Activated T-helper 17 cell treated with anti-CD3 and anti-CD28 coated beads, Interleukin-2, amount 50 U/mL, for 72 hours (primary cell): ENCODE results near the gene OR2A25. TPM values are rescaled to one million over a fixed set of nuclear protein-coding genes. Genes with fewer than 3 reads are reported as not detected.

Experiments used
- ATAC-seq: fragments of 150-1000 bp; cut with Tn5 transposase; replicated peaks from 2 replicates; pipeline ENCODE4 v1.10.0; 2021; ENCODE audit warnings: mild to moderate bottlenecking, moderate library complexity
- H3K27ac Mint-ChIP-seq: one replicate; pipeline ENCODE4 v1.8.0; 2022; ENCODE audit warnings: mixed read lengths
- H3K27me3 Mint-ChIP-seq: one replicate; pipeline ENCODE4 v1.8.0; 2022; ENCODE audit warnings: mixed read lengths
- H3K36me3 Mint-ChIP-seq: one replicate; pipeline ENCODE4 v1.8.0; 2022; ENCODE audit warnings: low read depth, mild to moderate bottlenecking, mixed read lengths
- H3K4me1 Mint-ChIP-seq: one replicate; pipeline ENCODE4 v1.8.0; 2022; ENCODE audit warnings: mixed read lengths
- H3K4me3 Mint-ChIP-seq: one replicate; pipeline ENCODE4 v1.8.0; 2022; ENCODE audit warnings: mild to moderate bottlenecking, mixed read lengths
- H3K9me3 Mint-ChIP-seq: one replicate; pipeline ENCODE4 v1.8.0; 2022; ENCODE audit warnings: mixed read lengths
- total RNA-seq, 2 donors: library from RNA; stranded (reverse); gene quantifications; one replicate each; pipeline ENCODE4 v1.2.3, GENCODE V29; 2022

The OR2A25 gene, protein sequence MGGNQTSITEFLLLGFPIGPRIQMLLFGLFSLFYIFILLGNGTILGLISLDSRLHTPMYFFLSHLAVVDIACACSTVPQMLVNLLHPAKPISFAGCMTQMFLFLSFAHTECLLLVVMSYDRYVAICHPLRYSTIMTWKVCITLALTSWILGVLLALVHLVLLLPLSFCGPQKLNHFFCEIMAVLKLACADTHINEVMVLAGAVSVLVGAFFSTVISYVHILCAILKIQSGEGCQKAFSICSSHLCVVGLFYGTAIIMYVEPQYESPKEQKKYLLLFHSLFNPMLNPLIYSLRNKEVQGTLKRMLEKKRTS
- total RNA-seq, result not detected

DNA sequence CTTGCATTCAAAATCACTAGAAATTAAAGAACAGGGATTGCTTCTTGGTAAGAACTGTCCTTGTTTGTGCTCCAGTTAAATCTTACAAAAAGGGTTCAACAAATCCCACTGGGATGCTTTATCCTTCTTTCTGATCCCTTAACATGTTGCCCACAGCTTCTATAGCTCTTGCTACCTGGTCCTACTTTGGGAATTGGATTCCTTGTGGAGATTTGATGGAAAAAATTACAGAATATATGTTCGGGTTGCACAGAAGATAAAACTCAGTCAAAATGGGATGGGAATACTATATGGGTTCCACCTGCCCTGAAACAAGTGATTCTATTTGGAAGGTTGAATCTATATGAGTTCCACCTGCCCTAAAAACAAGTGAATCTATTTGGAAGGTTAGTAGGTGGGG lies at the start of gene OR2A25:
OR2A25 (plus strand) TSS at position 301 of the 400 bp plus-strand sequence. CDS start 4,409 bp downstream, outside the sequence.
- ATAC-seq, result no peak
- peaks cover 17% of the 10 kb centered on the region for H3K27me3 Mint-ChIP-seq
- H3K27ac Mint-ChIP-seq, result no peak within 1 kb of the TSS
- no peaks in the 10 kb centered on the region for H3K9me3 Mint-ChIP-seq
- H3K36me3 Mint-ChIP-seq, result no peaks in the 10 kb centered on the region
- no peaks in the 10 kb centered on the region for H3K4me1 Mint-ChIP-seq
- H3K4me3 Mint-ChIP-seq, result no peak within 1 kb of the TSS

DNA sequence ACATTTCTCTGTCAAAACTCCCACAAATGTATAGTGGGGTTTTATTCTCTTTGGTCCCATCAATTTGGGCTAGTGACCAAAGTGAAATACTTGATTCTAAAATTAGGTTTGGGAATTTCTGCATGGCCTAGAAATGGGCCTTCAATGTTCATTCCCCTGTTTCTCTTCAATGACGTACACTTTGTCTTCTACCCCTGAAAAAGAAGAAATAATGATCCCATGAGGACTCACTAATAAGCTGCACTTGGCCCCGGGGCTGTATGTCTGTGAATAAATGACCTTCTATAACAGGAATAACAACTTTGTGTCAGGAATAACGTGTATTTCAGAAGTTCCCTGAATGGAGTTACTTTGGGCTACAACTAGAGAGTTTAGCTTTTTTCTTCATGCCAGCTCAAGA lies 49.3 kb upstream of the OR2A25 start:
- Mint-ChIP-seq H3K4me3 (no peak overlapping the region), H3K4me1 (no peaks in the 10 kb centered on the region), H3K36me3 (no peaks in the 10 kb centered on the region), H3K9me3 (no peaks in the 10 kb centered on the region), H3K27me3 (no peaks in the 10 kb centered on the region), H3K27ac (no peak overlapping the region)
- ATAC-seq, result no peak

DNA sequence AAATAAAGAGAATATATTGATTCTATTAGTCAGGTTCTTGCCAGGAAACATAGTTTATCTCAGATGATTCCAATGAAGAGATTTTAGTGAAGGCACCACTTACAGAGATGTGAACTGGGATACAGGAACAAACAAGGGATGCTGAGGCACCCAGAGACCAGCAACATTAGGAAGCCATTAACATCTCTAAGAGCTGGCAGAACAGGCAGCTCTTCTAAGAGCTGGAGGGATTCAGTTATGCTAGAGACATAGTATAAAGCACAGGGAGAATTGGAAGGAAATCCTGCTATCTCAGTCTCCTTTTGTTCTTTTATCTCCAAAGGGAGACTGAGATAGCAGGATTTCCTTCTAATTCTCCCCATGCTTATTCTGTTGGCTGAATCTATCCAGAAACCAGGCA lies 47.4 kb upstream of the OR2A25 start:
- H3K27ac Mint-ChIP-seq, result no peak overlapping the region
- no peaks in the 10 kb centered on the region for H3K4me1 Mint-ChIP-seq
- no peak for ATAC-seq
- no peak overlapping the region for H3K4me3 Mint-ChIP-seq
- H3K27me3 Mint-ChIP-seq, result no peaks in the 10 kb centered on the region
- H3K9me3 Mint-ChIP-seq, result no peaks in the 10 kb centered on the region
- H3K36me3 Mint-ChIP-seq, result no peaks in the 10 kb centered on the region

DNA sequence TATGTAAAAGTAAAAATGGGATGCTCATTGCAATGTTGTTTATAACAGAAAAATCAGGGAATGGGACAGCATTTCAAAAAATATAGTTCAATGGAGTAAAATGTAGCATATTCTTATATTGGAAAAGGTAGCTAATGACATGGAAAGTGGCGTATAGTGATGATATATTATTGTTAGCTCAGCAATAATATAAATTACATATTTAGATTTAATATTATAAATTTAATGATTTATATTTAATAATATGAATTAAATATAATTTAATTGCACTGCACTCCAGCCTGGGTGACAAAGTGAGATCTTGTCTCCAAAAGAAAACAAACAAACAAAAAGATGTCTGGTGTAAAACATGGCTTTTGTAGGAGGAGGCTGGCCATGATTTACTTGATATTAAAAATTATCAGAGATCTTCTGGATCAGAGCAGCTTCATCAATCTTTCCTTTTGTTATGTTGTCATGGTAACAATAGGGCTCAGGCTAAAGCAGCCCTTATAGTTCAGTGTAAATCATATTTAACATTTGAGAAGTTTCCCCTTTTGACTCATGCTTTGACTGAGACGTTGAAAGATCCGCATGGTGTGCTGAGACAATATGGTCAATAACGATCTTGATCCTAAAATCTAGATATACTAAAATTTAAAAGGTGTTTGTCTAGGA lies 46.3 kb upstream of the OR2A25 start:
- H3K9me3 Mint-ChIP-seq, result no peaks in the 10 kb centered on the region
- H3K27me3 Mint-ChIP-seq, result no peaks in the 10 kb centered on the region
- no peaks in the 10 kb centered on the region for H3K36me3 Mint-ChIP-seq
- H3K27ac Mint-ChIP-seq, result no peak overlapping the region
- H3K4me1 Mint-ChIP-seq, result peaks cover 7% of the 10 kb centered on the region
- no peak overlapping the region for H3K4me3 Mint-ChIP-seq
- ATAC-seq, result no peak

DNA sequence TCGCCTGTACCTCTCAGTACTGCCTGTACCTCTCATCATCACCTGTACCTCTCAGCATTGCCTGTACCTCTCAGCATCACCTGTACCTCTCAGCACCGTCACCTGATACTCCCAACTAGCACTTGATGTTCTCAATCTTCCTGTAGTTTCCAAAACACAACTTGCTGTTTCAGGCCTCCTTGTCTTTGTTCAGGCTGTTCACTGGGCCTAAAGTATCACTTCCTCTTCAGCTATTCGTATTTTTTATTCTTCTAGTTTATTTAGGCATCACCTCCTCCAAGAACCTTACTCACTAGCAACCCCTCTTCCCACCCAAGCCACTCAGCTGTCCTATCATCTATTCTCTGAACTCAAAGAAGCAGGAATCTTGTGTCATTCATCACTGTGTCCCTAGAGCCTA lies 45.4 kb upstream of the OR2A25 start:
- no peaks in the 10 kb centered on the region for H3K27me3 Mint-ChIP-seq
- H3K4me1 Mint-ChIP-seq, result peaks cover 7% of the 10 kb centered on the region
- H3K27ac Mint-ChIP-seq, result no peak overlapping the region
- H3K9me3 Mint-ChIP-seq, result no peaks in the 10 kb centered on the region
- ATAC-seq, result no peak
- H3K4me3 Mint-ChIP-seq, result no peak overlapping the region
- no peaks in the 10 kb centered on the region for H3K36me3 Mint-ChIP-seq

DNA sequence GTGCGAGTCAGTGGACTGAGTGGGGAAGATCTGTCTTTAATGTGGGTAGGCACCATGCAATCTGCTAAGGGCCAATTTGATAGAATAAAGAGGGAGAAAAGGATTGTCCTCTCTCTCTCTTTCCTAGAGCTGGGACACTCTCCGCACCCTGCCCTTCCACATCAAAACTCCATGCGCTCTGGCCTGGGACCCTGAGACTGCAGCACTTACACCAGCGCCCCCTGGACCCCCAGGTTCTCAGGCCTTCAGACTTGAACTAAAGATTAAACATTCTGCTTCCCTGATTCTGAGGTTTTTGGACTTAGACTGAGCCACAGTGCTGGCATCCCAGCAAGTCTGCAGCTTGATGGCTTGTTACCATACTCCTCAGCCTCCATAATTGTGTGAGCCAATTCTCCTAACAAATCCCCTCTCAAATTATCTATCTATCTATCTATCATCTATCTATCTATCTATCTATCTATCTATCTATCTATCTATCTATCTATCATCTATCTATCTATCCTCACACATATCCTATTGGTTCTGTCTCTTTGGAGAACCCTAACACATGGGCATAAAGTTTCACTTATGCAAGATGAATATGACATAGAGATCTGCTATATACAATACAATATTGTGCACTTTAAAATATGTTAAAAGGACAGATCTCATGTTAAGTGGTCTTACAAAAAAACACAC lies 43.3 kb upstream of the OR2A25 start:
- ATAC-seq, result no peak

DNA sequence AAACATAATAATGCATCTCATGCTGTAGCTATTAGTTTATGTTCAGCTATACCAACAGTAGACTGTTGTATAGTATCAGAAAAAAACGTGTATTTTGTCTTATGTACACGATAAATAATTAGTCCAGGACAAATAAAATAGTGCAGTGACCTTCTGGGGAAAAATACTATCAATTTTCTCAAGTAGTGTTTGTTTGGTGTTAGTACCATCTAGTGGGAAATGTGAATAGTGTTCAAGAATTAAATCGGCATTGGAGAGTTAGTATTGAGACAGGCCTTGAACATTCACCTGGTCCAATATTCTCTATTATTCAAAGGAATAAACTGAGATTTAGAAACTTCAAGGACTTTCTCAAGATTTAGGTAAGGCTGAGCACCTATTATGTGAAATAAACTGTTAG lies 42.5 kb upstream of the OR2A25 start:
- Mint-ChIP-seq H3K27me3 (peaks cover 10% of the 10 kb centered on the region), H3K36me3 (no peaks in the 10 kb centered on the region), H3K9me3 (no peaks in the 10 kb centered on the region), H3K4me1 (peaks cover 7% of the 10 kb centered on the region), H3K27ac (no peak overlapping the region), H3K4me3 (no peak overlapping the region)
- ATAC-seq, result no peak

More for the DNA sequence above, 43.3 kb upstream of the OR2A25 start:
- no peaks in the 10 kb centered on the region for H3K36me3 Mint-ChIP-seq
- no peak overlapping the region for H3K27ac Mint-ChIP-seq
- H3K27me3 Mint-ChIP-seq, result peaks cover 4% of the 10 kb centered on the region
- peaks cover 7% of the 10 kb centered on the region for H3K4me1 Mint-ChIP-seq
- H3K4me3 Mint-ChIP-seq, result no peak overlapping the region
- no peaks in the 10 kb centered on the region for H3K9me3 Mint-ChIP-seq

DNA sequence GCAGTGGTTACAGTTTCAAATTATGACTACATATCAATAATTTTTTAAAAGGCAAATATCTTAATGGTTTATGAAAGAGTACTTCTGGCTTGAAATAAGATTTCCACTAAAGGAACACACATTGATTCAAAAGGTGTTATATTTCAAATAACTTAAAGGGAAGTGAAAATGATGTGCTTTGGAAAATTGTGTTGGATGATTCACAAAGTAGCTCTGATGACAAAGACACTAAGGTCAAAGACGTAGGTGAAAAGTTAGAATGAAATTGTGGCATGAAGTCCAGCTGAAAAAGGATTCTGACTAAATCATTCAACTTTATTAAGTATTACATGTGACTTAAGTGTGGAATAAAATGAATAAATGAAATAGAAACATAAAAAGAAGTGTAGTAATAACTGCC lies 41.6 kb upstream of the OR2A25 start:
- H3K27me3 Mint-ChIP-seq, result peaks cover 15% of the 10 kb centered on the region
- H3K27ac Mint-ChIP-seq, result no peak overlapping the region
- ATAC-seq, result peak; percentile 52
- peaks cover 7% of the 10 kb centered on the region for H3K4me1 Mint-ChIP-seq
- H3K36me3 Mint-ChIP-seq, result no peaks in the 10 kb centered on the region
- no peaks in the 10 kb centered on the region for H3K9me3 Mint-ChIP-seq
- H3K4me3 Mint-ChIP-seq, result no peak overlapping the region

DNA sequence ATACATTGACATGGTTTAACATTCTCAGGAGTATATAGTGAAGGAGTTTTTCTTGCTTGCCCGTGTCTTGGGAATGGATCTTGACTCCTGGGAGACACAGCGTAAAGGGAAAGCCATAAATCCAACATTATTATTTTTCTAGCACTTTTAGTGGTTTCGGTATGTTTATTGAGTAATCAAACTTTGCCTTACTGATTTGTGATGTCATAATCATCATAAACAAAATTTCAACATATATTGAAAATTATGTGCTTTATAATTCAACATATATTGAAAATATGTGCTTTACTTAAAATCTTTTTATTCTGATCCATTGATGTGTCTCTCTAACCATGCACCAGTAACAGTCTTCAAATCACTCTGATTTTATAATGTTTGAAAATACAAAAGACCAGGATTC lies 41.1 kb upstream of the OR2A25 start:
- peaks cover 17% of the 10 kb centered on the region for H3K27me3 Mint-ChIP-seq
- H3K36me3 Mint-ChIP-seq, result no peaks in the 10 kb centered on the region
- no peaks in the 10 kb centered on the region for H3K9me3 Mint-ChIP-seq
- H3K4me3 Mint-ChIP-seq, result no peak overlapping the region
- ATAC-seq, result no peak
- peaks cover 7% of the 10 kb centered on the region for H3K4me1 Mint-ChIP-seq
- H3K27ac Mint-ChIP-seq, result no peak overlapping the region

DNA sequence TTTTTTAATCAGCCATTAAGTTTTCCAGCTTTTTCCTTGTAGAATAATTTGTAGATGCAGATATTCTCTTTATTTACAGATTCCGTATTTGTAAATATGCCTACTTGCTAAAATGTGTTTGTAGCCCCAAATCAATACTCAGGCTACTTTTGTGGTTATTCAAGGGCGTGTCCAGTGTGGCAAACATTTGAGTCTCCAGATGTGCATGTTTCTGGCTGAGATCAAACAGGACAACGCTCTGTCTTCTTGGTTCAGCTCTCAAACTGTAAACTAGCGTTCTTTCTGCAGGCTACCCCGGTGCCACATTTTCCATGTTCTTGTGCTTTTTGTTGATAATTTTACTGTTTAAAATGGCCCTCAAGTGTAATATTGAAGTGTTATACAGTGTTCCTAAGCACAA lies 37.1 kb upstream of the OR2A25 start:
- H3K27ac Mint-ChIP-seq, result no peak overlapping the region
- peaks cover 4% of the 10 kb centered on the region for H3K4me1 Mint-ChIP-seq
- H3K36me3 Mint-ChIP-seq, result no peaks in the 10 kb centered on the region
- peaks cover 21% of the 10 kb centered on the region for H3K27me3 Mint-ChIP-seq
- ATAC-seq, result no peak
- no peaks in the 10 kb centered on the region for H3K9me3 Mint-ChIP-seq
- H3K4me3 Mint-ChIP-seq, result no peak overlapping the region

DNA sequence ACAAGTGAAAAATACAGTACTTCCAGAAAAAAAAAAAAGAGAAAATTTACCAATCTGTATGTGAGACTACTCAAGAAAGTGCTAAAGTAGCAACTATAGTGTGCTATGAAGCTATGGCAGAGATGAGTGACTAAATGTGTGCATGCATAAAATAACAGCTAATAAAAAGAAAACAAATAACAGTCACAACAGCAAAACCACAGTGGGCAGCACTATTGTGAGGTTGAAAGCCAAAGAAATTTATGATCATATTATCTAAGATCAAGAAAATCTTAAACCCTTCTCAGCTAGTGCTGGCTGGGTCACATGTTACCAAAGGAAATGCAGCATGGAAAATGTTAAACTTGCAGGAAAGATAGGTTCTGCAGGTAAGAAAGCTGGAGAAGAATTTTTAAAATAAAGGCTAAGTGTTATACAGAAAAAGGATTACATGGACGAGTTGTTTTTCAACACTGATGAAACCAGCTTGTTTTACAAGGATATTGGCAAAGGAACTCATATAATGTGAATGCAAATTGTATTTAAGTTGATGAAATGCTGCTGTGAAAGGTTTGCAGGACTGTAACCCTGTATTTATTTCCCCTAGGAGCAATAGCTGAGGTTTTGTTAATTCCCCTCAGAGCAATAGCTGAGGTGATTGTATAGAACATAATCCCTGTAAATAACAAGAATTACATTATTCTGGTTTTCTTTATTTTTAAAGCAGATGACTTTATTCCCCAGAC lies 36.5 kb upstream of the OR2A25 start:
- no peak overlapping the region for H3K27ac Mint-ChIP-seq
- no peak overlapping the region for H3K4me3 Mint-ChIP-seq
- no peaks in the 10 kb centered on the region for H3K9me3 Mint-ChIP-seq
- H3K4me1 Mint-ChIP-seq, result no peaks in the 10 kb centered on the region
- peaks cover 21% of the 10 kb centered on the region for H3K27me3 Mint-ChIP-seq
- no peaks in the 10 kb centered on the region for H3K36me3 Mint-ChIP-seq
- ATAC-seq, result no peak

DNA sequence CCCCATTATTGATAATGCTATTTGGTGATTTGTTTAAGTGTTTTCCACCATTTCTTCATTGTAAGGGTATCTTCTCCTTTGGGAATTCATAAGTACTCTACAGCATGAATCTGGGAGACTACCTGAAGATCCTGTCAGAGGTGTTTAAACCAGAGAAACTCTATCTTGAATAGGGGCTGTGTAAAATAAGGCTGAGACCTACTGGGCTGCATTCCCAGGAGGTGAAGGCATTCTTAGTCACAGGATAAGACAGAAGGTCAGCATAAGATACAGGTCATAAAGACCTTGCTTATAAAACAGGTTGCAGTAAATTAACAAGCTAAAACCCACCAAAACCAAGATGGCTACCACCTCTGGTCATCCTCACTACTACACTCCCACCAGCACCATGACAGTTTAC lies 34.2 kb upstream of the OR2A25 start:
- no peak for ATAC-seq
- Mint-ChIP-seq H3K27me3 (peaks cover 21% of the 10 kb centered on the region), H3K4me1 (no peaks in the 10 kb centered on the region), H3K9me3 (no peaks in the 10 kb centered on the region), H3K27ac (no peak overlapping the region), H3K36me3 (no peaks in the 10 kb centered on the region), H3K4me3 (no peak overlapping the region)

DNA sequence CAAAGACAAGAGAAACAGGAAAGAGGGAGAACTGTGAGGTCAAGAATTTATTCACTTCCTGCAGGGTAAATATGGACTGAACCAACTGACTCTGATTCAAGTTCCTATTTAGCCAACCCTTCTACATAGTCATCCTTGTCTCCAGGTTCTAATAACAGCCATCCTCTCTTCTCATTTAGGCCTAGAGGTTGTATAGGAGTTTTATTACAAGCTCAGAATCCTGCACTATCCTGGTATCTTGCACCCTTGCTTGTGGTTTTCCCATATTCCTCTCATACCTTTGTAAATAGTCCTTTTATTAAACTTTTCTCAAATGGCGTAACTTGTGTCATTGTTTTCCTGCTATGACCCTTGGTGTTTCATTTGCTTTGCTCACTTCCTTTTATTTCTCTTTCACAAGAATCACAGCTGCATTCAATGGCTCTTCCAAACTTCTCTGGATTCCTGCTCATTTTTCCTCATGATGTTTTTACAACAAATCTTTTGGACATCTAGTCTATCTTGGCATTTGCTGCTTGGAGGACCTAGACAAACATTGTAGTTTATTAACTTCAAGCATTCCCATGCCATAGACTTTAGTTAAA lies 33.2 kb upstream of the OR2A25 start:
- Mint-ChIP-seq H3K4me3 (no peak overlapping the region), H3K27me3 (peaks cover 17% of the 10 kb centered on the region), H3K36me3 (no peaks in the 10 kb centered on the region), H3K9me3 (no peaks in the 10 kb centered on the region), H3K27ac (no peak overlapping the region), H3K4me1 (no peaks in the 10 kb centered on the region)
- no peak for ATAC-seq

DNA sequence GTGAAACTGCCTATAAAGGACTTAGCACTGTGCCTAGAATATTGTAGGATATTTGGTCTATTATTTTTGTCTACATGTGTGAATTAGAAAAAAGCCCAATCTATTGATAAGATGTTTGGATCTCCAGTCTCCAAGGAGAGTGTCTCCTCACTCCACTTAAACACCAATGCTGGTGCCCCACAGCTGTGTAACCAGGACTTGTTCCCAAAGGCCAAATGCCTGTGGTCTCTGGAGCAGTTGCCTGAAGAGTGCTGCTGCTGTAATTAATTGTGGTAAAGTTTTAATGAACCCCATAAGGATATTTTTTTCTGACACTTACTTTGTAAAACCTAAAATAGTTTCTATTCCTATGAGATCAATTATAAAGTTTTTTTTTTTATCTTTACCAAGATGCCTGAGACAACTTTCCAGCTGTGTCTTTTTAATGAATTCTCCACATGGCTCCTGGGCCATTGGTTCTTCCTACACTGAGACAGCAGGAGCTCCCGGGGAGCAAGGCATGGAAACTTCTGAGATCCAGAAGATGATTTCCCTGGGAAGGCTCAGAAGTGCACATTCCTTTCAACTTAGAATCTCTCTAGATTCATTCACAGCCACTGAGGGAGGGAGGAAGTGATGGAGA lies 32.1 kb upstream of the OR2A25 start:
- no peak for ATAC-seq
- no peak overlapping the region for H3K27ac Mint-ChIP-seq
- H3K9me3 Mint-ChIP-seq, result no peaks in the 10 kb centered on the region
- no peaks in the 10 kb centered on the region for H3K4me1 Mint-ChIP-seq
- no peak overlapping the region for H3K4me3 Mint-ChIP-seq
- peaks cover 11% of the 10 kb centered on the region for H3K27me3 Mint-ChIP-seq
- H3K36me3 Mint-ChIP-seq, result no peaks in the 10 kb centered on the region
